K562 (cell line): ENCODE measurements around the gene MTG1. TPM values are rescaled to one million over a fixed set of nuclear protein-coding genes. Genes with fewer than 3 reads are reported as not detected.

ENCODE experiments used
- ATAC-seq: fragments of 200-7000 bp; cut with Tn5 transposase; 3 replicates; pipeline ENCODE4 v1.9.1; 2020; ENCODE audit warnings: moderate library complexity
- BruUV-seq: library from RNA; stranded (reverse); fragments of 400-500 nt; replicated peaks from 2 replicates; lab custom pipeline; 2021; lab: Mats Ljungman, UMichigan
- CTCF ChIA-PET: fragments of 300-600 bp; formaldehyde crosslinking; extraction: SDS; loops from one replicate; lab custom pipeline; 2021; ENCODE audit warnings: low intra/inter-chr PET ratio; lab: Yijun Ruan, JAX
- POLR2A ChIA-PET: fragments of 300-600, 350-650 bp; sonication (Branson Sonifier 250); formaldehyde crosslinking; extraction: SDS; loops from one replicate; lab custom pipeline; 2021; ENCODE audit warnings: antibody characterized with exemption, inconsistent platforms; lab: Yijun Ruan, JAX
- DNase-seq, 4 experiments: peaks; one replicate each; pipeline versions ENCODE4 v3.0.0 to v3.0.0-alpha.2; 2011 to 2018; ENCODE audit warnings: low spot score in 3 of 4, mixed read lengths in 3 of 4; ENCODE audit errors: extremely low read depth in 1 of 4
- FAIRE-seq: peaks from 2 replicates; lab custom pipeline; 2011; peaks lifted over from hg19 to GRCh38; lab: Jason Lieb, UNC
- H2AFZ ChIP-seq: 2 replicates; pipeline ENCODE4 v1.6.0; 2011; ENCODE audit warnings: low read depth, low read length, control low read depth, inconsistent platforms
- H3K27ac ChIP-seq: fragments of 200-600 bp; 3 replicates; pipeline ENCODE4 v1.8.0; 2011; ENCODE audit warnings: low read depth, mild to moderate bottlenecking, control low read depth, inconsistent platforms, low read length, moderate library complexity, mixed read lengths; ENCODE audit errors: extremely low read depth
- H3K27me3 ChIP-seq, 2 experiments: fragments of 300-600 bp in 1 of 2; 2 replicates in 1 of 2; 3 replicates in 1 of 2; pipeline versions ENCODE4 v1.6.0 to v1.8.0; 2011; ENCODE audit warnings: inconsistent platforms in 2 of 2, low read length in 2 of 2, mild to moderate bottlenecking in 1 of 2, mixed read lengths in 1 of 2, moderate library complexity in 1 of 2; ENCODE audit not compliant: control insufficient read depth in 2 of 2, insufficient read depth in 2 of 2
- H3K36me3 ChIP-seq: fragments of 300-600 bp; 3 replicates; pipeline ENCODE4 v1.8.0; 2011; ENCODE audit warnings: mild to moderate bottlenecking, low read length, inconsistent platforms; ENCODE audit not compliant: control insufficient read depth, insufficient read depth
- H3K4me1 ChIP-seq, 2 experiments: fragments of 200-600 bp in 1 of 2; replicated peaks in 1 of 2; 2 replicates in 1 of 2; 3 replicates in 1 of 2; pipeline versions ENCODE4 v1.5.1 to v1.8.0; 2011; ENCODE audit warnings: inconsistent platforms in 2 of 2, low read length in 2 of 2, mild to moderate bottlenecking in 1 of 2, mixed read lengths in 1 of 2, moderate library complexity in 1 of 2; ENCODE audit not compliant: control insufficient read depth in 2 of 2, insufficient read depth in 2 of 2
- H3K4me2 ChIP-seq: 2 replicates; pipeline ENCODE4 v1.6.1; 2011; ENCODE audit warnings: low read length, control low read depth, inconsistent platforms, mixed read lengths; ENCODE audit not compliant: insufficient read depth
- H3K4me3 ChIP-seq: fragments of 200-600 bp; sonication (generic), shearing (Covaris generic); 2 replicates; pipeline ENCODE4 v1.5.1; 2016; ENCODE audit warnings: control low read depth, inconsistent platforms
- H3K79me2 ChIP-seq: fragments of 200-600 bp; 3 replicates; pipeline ENCODE4 v1.8.0; 2011; ENCODE audit warnings: low read length, inconsistent platforms; ENCODE audit not compliant: control insufficient read depth, insufficient read depth
- H3K9ac ChIP-seq, 2 experiments: 2 replicates each; pipeline versions ENCODE4 v1.6.0 to v1.6.1; 2011; ENCODE audit warnings: low read depth in 2 of 2, low read length in 2 of 2, control low read depth in 1 of 2, inconsistent platforms in 1 of 2, mild to moderate bottlenecking in 1 of 2, mixed read lengths in 1 of 2; ENCODE audit not compliant: insufficient read depth in 1 of 2
- H3K9me1 ChIP-seq: one replicate; pipeline ENCODE4 v1.6.0; 2011; ENCODE audit warnings: inconsistent platforms, mild to moderate bottlenecking, low read length, moderate library complexity; ENCODE audit not compliant: control insufficient read depth, insufficient read depth
- H3K9me3 ChIP-seq: replicated peaks from 2 replicates; pipeline ENCODE4 v1.5.1; 2011; ENCODE audit warnings: low read depth, low read length, inconsistent platforms; ENCODE audit not compliant: control insufficient read depth, insufficient read depth
- H4K20me1 ChIP-seq: replicated peaks from 2 replicates; pipeline ENCODE4 v1.6.1; 2011; ENCODE audit warnings: low read length, inconsistent platforms, mixed read lengths; ENCODE audit not compliant: control insufficient read depth, insufficient read depth
- BRD4 ChIP-seq: fragments of 200-600 bp; sonication (generic); IDR thresholded peaks from 2 replicates; pipeline ENCODE4 v1.6.1; 2017; ENCODE audit warnings: inconsistent platforms
- ELK1 ChIP-seq: sonication (generic); formaldehyde crosslinking; IDR thresholded peaks from 2 replicates; pipeline ENCODE4 v1.8.1; 2022; ENCODE audit warnings: missing genetic modification reagents
- HMG20A ChIP-seq: fragments of 450-650 bp; formaldehyde crosslinking; conservative IDR thresholded peaks from 2 replicates; pipeline ENCODE4 v1.4.0; 2020; ENCODE audit warnings: mild to moderate bottlenecking, mixed read lengths
- VEZF1 ChIP-seq: fragments of 200-800 bp; sonication (Bioruptor generic); IDR thresholded peaks from 2 replicates; pipeline ENCODE4 v1.6.1; 2017; ENCODE audit warnings: missing genetic modification characterization, missing compliant biosample characterization
- XRCC4 ChIP-seq: IDR thresholded peaks from one replicate; pipeline ENCODE4 v1.6.1; 2011; ENCODE audit not compliant: insufficient read depth, insufficient read length; ENCODE audit errors: extremely low read depth
- ZNF140 ChIP-seq: fragments of 250-450 bp; sonication (Bioruptor Pico); IDR thresholded peaks from 2 replicates; pipeline ENCODE4 v1.8.0; 2021; ENCODE audit warnings: moderate library complexity, mild to moderate bottlenecking, inconsistent platforms
- WGBS: fragments of 100-300 bp; shearing (Covaris generic); methylation state at CpG from one replicate; pipeline ENCODE4 v1.1.6; 2016; ENCODE audit warnings: low coverage, mixed read lengths; ENCODE audit not compliant: insufficient coverage; ENCODE audit errors: missing lambda C conversion rate; 5-methylcytosine and 5-hydroxymethylcytosine counted together
- in situ Hi-C: fragments of 300-500 bp; cut with MboI; formaldehyde crosslinking; loops from 4 replicates; pipeline ENCODE4 v1.15.0; 2018; ENCODE audit warnings: inconsistent platforms, mixed read lengths
- intact Hi-C: fragments of 100-400 bp; cut with micrococcal nuclease; formaldehyde crosslinking; loops from 2 replicates; pipeline ENCODE4 v1.14.2; 2022
- polyA plus RNA-seq, 8 experiments: library from polyadenylated mRNA; depleted of rRNA in 4 of 8; stranded (reverse) in 5 of 8; unstranded in 3 of 8; fragments of >200 nt; fragmentation: Nextera tagmentation in 2 of 8; fragmentation: Illumina TruSeq in 1 of 8; extraction: Ambion mirVana in 2 of 8; extraction: Trizol in 1 of 8; gene quantifications; 2 replicates each; pipeline versions ENCODE4 v1.2.1 to v1.2.3, GENCODE V29; 2011 to 2014; ENCODE audit warnings: inconsistent platforms in 1 of 8, missing spikeins in 1 of 8
- total RNA-seq, 7 experiments: library from RNA; depleted of rRNA in 6 of 7; stranded (reverse); fragments of >200 nt in 6 of 7; fragmentation: Illumina TruSeq in 2 of 7; extraction: Trizol in 2 of 7; gene quantifications; 2 replicates each; pipeline versions ENCODE4 v1.2.1 to v1.2.3, GENCODE V29; 2011 to 2021; ENCODE audit warnings: low replicate concordance in 1 of 7
- TF ChIP-seq, protein P1 (sequence below): sonication (generic); formaldehyde crosslinking; IDR thresholded peaks from 2 replicates; pipeline ENCODE4 v1.8.0; 2022; ENCODE audit warnings: mild to moderate bottlenecking, missing genetic modification reagents, borderline replicate concordance

The MTG1 gene
- total and polyA plus RNA-seq, 9 of the 15 experiments (the other 6 are each of a cell fraction or from before 2014, with no cell fraction given): 2.8 to 28.2 (median 15.4) TPM

- TF ChIP-seq BRD4: no peak
- no peak for TF ChIP-seq VEZF1 (CRISPR knock-in tag)
- TF ChIP-seq HMG20A: no peak
Measured at GRCh38 chr10:133441780-133442179, 47.8 kb downstream of the MTG1 start (continued).

DNA sequence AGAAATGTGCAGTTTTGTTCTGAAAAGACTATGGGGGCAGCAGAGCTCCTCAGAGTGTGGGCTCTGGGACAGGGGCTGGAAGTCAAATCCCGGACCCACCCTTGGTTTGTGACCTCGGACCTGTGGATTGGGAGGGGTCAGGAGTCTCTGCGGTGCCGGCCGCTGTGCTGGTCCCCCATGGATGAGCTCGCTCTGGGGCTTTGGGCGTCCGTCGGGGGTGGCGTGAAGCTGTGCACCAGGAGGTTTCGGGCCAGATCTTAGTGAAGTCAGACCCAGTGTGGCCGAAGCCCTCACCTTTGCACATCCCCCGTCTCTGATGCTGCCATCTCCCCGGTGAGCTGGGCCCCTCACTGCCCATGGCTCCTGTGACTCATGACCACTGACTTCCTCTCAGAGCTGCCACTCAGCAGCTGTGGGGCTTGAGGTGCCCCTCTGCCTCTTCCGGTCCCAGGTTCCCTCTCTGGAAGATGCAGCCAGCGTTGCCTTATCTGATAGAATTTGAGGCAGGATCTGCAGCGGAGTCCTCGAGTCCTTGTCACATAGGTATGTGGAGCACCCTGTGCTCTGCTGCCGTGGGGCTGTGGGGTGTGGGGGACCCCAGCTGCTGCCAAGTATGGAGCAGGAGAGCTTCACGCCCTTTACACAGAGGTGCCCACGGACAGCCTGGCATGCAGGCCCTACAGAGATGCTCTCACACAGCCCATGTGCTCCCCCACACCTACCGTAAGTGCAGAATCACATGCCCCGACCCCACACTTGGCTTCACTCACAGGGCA lies 48.4 kb downstream of the MTG1 start:
- Histone ChIP-seq H3K4me1 (peaks cover 0 to 12% of the 10 kb centered on the region in 2 experiments; a peak in 1 of 5 replicates), H2AFZ (no peak overlapping the region), H3K27me3 (peaks cover 0 to 7% of the 10 kb centered on the region in 2 experiments; a peak in 1 of 5 replicates), H3K9ac (no peak overlapping the region), H3K36me3 (no peaks in the 10 kb centered on the region), H3K27ac (no peak overlapping the region), H3K4me3 (no peak overlapping the region), H4K20me1 (no peaks in the 10 kb centered on the region), H3K79me2 (no peaks in the 10 kb centered on the region), H3K4me2 (no peak overlapping the region), H3K9me1 (no peaks in the 10 kb centered on the region), H3K9me3 (peaks cover 2% of the 10 kb centered on the region; the same call in 1 of the 2 replicates)
- DNase-seq: no peak
- no TSS peak for BruUV-seq
- 25% methylated on average over 23 of the region's 23 CpGs for WGBS
- POLR2A ChIA-PET: interaction anchor here (0.6 kb wide), 2 partner anchors 15 to 115 kb away, joined by 3 read pairs; no protein-coding TSS in a partner anchor
- intact Hi-C loops (loop anchor here (5.0 kb wide), 1 partner anchor 115 kb away; no protein-coding TSS in a partner anchor), in situ Hi-C loops (no loop called here)
- no peak for ATAC-seq
- CTCF ChIA-PET: no interaction called here
- FAIRE-seq: no peak
- TF ChIP-seq, protein P1, sequence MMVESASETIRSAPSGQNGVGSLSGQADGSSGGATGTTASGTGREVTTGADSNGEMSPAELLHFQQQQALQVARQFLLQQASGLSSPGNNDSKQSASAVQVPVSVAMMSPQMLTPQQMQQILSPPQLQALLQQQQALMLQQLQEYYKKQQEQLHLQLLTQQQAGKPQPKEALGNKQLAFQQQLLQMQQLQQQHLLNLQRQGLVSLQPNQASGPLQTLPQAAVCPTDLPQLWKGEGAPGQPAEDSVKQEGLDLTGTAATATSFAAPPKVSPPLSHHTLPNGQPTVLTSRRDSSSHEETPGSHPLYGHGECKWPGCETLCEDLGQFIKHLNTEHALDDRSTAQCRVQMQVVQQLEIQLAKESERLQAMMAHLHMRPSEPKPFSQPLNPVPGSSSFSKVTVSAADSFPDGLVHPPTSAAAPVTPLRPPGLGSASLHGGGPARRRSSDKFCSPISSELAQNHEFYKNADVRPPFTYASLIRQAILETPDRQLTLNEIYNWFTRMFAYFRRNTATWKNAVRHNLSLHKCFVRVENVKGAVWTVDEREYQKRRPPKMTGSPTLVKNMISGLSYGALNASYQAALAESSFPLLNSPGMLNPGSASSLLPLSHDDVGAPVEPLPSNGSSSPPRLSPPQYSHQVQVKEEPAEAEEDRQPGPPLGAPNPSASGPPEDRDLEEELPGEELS (CRISPR knock-in tag): no peak
- TF ChIP-seq ELK1 (CRISPR knock-in tag) (no peak), XRCC4 (no peak), ZNF140 (CRISPR knock-in tag) (no peak)
